NCI-H774 (cell line): ENCODE results near the gene UBB.

ENCODE experiments used
- DNase-seq: peaks from one replicate; lab custom pipeline; 2025; lab: John Stamatoyannopoulos, UW

UBB gene

GRCh38 chr17:16419074-16419928 lies 38.4 kb downstream of the UBB start:
- no peak for DNase-seq

GRCh38 chr17:16419929-16420271 lies 39.0 kb downstream of the UBB start:
- no peak for DNase-seq

- DNase-seq: no peak
These were observed 41.5 kb downstream of the UBB start for GRCh38 chr17:16422416-16422815.

- no peak for DNase-seq
These were observed 42.5 kb downstream of the UBB start for GRCh38 chr17:16423226-16423872.

- DNase-seq: no peak
These were observed 44.3 kb downstream of the UBB start for GRCh38 chr17:16425202-16425601.

GRCh38 chr17:16425698-16426659 lies 45.1 kb downstream of the UBB start:
- peak; percentile 25 for DNase-seq

GRCh38 chr17:16427020-16427419 lies 46.1 kb downstream of the UBB start:
- DNase-seq: no peak

- no peak for DNase-seq
These were observed 47.4 kb downstream of the UBB start for GRCh38 chr17:16428098-16428882.

- no peak for DNase-seq
These were observed 48.2 kb downstream of the UBB start for GRCh38 chr17:16429083-16429482.

- DNase-seq: no peak
These were observed 49.8 kb downstream of the UBB start for GRCh38 chr17:16430650-16431049.

GRCh38 chr17:16432017-16432416 lies 51.1 kb downstream of the UBB start:
- no peak for DNase-seq
